ENCODE results near the gene GRAMD1B.

GRAMD1B gene

GRCh38 chr11:123575441-123575840, 145.4 kb downstream of the GRAMD1B start:
- no peak for DNase-seq

GRCh38 chr11:123576082-123576481, 146.0 kb downstream of the GRAMD1B start:
- DNase-seq = no peak

- DNase-seq = no peak
These were observed 146.4 kb downstream of the GRAMD1B start for GRCh38 chr11:123576501-123576900.

GRCh38 chr11:123577081-123577598, 147.1 kb downstream of the GRAMD1B start:
- DNase-seq = peak; percentile 72

GRCh38 chr11:123578778-123579481, 148.9 kb downstream of the GRAMD1B start:
- no peak for DNase-seq

- no peak for DNase-seq
These were observed 149.4 kb downstream of the GRAMD1B start for GRCh38 chr11:123579482-123579812.

- no peak for DNase-seq
These were observed 150.1 kb downstream of the GRAMD1B start for GRCh38 chr11:123580137-123580536.

- peak; percentile 73 for DNase-seq
These were observed 150.6 kb downstream of the GRAMD1B start for GRCh38 chr11:123580557-123581275.

GRCh38 chr11:123581651-123582399, 151.8 kb downstream of the GRAMD1B start:
- DNase-seq = no peak

- DNase-seq = no peak
These were observed 153.0 kb downstream of the GRAMD1B start for GRCh38 chr11:123582992-123583504.

- DNase-seq = no peak
These were observed 154.1 kb downstream of the GRAMD1B start for GRCh38 chr11:123584186-123584585.

GRCh38 chr11:123584737-123585136, 154.7 kb downstream of the GRAMD1B start:
- DNase-seq = no peak

GRCh38 chr11:123585206-123585605, 155.1 kb downstream of the GRAMD1B start:
- no peak for DNase-seq

- DNase-seq = no peak
These were observed 155.6 kb downstream of the GRAMD1B start for GRCh38 chr11:123585706-123586105.

- DNase-seq = no peak
These were observed 156.5 kb downstream of the GRAMD1B start for GRCh38 chr11:123586568-123586967.

- no peak for DNase-seq
These were observed 157.0 kb downstream of the GRAMD1B start for GRCh38 chr11:123587044-123587443.

- no peak for DNase-seq
These were observed 157.5 kb downstream of the GRAMD1B start for GRCh38 chr11:123587559-123587958.

- no peak for DNase-seq
These were observed 158.2 kb downstream of the GRAMD1B start for GRCh38 chr11:123588117-123588863.

- DNase-seq = no peak
These were observed 158.8 kb downstream of the GRAMD1B start for GRCh38 chr11:123588864-123589262.

GRCh38 chr11:123590296-123590912, 160.3 kb downstream of the GRAMD1B start:
- DNase-seq = no peak

- DNase-seq = no peak
These were observed 163.5 kb downstream of the GRAMD1B start for GRCh38 chr11:123593570-123593969.
